ENCODE measurements around the gene ARAP3. TPM values are rescaled to one million over a fixed set of nuclear protein-coding genes. Genes with fewer than 3 reads are reported as not detected.

ARAP3 gene
- total RNA-seq, 1 experiment from 2014 or later: 5.5 TPM

DNA sequence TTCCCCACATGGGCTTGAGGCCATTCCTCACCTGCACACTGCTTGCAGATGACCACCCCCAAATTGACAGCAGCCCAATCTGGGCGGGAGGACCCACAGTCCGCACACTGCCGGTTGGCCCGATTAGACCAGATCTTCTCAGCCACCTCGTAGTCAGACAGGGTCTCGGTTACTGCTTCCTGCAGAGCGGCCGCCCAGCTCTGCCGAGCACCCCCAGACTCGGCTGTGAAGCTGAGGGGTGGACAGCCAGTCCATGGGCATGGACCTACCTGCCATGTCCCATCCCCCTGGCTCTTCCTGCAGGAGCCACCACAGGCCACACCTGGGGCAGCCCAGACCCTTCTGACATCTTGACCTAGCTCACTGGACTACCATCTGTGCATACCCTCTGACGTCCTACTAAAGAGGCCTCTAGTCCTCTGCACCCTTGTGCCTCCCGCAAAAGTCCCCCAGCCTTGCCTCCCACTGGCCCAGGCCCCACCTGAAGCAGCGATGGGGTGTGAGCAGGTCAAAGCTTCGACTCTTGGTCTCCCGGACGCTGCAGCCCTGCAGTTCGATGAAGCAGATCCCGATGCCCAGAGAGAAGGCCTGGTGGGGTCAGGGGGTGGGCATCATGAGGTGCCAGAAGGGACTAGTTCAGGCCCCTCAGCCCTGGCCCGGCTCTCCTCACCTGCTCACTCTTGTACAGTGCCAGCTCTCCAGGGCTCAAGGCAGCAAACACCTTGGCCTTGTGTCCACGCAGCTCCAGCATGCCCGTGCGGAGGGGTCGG, 9.8 kb downstream of the ARAP3 start:
- no peak for DNase-seq (ENCODE audit: low read depth)

DNA sequence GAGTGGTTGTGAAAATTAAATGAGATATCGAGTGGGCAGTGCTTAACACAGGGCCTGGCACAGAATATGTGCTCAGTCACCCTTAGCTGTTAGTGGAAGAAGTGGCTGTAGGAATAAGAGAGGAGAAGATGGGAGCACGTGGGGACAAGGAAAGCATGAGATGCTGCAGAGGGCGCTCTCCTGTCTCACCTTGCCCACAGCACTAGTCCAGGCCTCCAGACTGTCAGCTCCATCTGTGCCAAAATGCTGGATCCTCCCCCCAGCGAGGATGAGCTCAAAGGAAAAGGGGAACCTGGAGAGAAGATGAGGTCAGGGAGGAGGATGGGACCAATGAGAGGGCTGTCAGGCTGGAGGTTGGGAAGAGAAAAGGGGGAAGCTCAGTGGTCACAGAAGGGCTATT, 12.5 kb downstream of the ARAP3 start:
- no peak for DNase-seq (ENCODE audit: low read depth)

- no peak for DNase-seq (ENCODE audit: low read depth)
Measured at GRCh38 chr5:141668601-141669265, 13.3 kb downstream of the ARAP3 start.

- no peak for DNase-seq (ENCODE audit: low read depth)
Measured at GRCh38 chr5:141665995-141666940, 15.8 kb downstream of the ARAP3 start.

DNA sequence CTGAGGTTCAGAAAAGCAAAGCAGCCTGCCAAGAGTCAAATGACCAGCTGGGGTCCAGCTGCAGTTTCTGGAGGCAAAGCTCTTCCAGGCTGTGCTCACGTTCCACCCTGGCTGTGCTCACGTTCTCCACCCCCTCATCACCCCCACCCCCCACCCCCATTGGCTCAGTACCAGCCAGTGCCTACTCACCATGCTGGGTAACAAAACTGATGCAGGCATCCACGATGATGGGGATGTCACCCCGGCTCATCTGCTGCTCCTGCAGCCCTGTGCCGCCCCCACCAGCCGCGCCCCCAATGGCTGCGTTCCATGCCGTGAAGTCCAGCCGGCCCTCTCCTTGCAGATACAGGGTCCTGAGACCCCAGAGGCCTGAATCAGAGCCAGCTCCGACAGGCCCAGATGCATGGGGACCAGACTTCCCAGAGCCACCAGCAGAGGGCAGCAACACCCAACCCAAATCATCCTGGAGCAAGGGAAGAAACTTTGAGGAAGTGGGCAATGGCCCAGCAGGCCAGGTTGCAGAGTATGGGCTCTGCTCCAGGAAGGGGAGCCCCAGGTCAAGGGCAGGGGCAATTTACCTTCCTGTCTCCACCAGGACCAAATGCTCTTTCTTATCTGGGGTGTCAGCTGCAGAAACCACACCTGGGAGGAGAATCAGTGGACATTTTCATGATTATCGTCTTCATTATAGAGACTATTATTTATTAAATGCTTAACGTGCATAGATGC, 17.1 kb downstream of the ARAP3 start:
- peak; percentile 65 for DNase-seq (ENCODE audit: low read depth)

GRCh38 chr5:141663506-141663905, 18.5 kb downstream of the ARAP3 start:
- DNase-seq (ENCODE audit: low read depth): no peak

DNA sequence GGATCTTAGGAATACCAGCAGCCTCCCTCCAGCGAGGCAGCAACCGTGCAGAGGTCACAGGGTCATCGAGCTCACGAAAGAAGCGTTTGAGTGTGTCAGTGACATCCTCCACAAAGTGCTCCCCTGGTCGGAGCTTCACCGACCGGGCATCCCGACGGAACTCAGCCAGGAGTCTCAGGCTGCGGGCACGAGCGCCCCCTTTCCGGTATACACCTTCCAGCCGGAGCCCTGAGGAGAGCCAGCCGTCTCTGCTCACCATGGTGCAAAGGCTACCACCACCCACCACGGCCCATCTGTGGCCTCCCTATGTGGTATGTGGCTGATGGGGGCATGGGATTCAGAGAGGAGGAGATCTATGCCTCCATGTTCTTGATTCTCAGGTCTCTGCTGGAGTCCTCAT, 20.0 kb downstream of the ARAP3 start:
- no peak for DNase-seq (ENCODE audit: low read depth)

DNA sequence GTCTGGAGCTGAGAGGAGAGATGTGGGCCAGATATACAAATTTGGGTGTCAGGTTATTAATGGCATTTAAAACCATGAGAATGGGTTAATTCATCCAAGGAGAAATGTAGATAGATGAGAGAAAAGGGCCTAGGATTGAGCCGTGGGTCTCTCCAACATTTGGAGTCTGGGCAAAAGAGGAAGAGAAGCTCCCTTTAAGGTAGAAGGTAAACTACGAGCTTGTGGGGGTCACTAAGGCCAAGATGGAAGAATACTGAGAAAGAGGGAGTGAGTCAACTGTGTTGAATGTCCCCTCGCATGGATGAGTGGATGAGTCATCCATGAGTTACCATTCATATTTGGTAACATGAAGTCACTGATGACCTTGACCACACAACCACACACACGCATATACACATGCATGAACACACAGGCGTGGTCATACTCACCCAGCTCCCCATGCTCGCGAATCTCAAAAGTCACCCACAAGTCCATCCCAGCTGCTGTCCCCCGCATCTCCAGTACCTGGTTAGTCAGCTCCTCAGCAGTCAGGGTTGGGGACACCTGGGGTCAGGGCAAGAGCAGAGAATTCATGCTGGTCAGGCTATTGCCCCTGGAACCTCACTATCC, 24.0 kb downstream of the ARAP3 start:
- DNase-seq (ENCODE audit: low read depth): peak; percentile 95

DNA sequence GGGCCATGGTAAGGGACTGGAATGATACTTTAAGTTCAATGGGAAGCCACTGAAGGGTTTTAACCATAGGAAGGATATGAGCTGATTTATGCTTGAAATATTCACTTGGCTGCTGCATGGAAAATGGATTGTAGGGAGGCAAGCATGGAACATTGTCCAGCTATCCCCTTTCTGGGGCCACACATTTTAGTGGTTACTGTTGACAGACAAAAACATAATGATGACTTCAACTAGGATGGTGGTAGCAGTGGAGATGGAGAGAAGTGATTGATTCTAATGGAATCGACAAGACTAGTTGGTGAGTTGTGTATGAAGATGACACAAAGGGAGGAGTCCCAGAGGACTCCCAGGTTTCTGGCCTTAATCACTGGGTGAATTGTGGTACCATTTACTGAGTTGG, 24.6 kb downstream of the ARAP3 start:
- no peak for DNase-seq (ENCODE audit: low read depth)

DNA sequence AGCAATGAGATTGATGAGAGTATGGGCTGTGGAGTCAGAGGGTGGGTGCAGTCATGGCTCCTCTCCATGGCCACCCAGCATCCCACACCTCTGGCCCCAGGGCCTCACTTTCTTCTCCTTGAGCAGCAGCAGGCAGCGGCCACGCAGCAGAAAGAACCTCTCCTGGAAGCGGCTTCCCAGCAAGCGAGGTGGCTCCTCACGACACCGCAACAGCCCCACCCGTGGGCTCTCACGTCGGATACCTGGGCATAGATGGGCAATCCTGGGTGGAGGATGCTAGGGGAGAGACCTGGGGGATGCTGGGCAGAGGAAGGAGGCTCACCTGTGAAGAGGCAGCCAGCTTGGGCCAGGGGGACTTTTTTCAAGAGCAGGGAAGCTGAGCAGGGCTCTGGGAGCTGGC, 25.6 kb downstream of the ARAP3 start:
- no peak for DNase-seq (ENCODE audit: low read depth)

DNA sequence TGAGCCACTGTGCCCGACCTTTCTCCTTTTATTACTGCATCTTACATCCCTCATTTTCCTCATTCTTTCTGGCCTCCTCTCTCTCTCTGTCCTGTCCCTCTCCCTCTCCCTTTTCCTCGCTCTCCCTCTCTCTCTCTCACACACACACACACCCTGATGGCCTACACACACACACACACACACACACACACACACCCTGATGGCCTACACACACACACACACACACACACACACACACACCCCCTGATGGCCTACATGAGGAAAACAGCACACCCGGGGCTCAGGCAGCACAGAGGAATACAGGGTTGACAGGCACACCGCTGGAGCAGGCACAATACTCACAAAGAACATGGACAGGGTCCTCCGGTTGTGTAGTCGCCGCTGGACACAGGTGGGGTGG, 27.0 kb downstream of the ARAP3 start:
- no peak for DNase-seq (ENCODE audit: low read depth)

DNA sequence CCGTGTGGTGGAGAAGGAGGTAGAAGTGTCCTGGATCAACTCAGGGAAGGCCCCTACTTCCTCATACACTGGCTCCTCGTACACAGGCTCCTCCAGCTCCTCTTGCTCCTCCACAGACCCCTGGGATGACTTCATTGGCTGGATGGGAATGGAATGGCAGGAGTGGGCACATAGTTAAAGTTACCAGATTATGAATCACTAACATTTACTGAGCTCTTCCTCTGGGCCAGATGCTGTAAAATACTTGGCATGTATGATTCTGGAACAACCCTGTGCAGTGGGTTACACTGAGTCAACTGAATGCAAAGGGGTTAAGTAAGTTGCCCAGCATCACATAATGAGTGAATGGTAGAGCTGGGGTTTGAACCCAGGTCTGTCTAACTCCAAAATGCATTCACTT, 27.7 kb downstream of the ARAP3 start:
- DNase-seq (ENCODE audit: low read depth): peak; percentile 70

GRCh38 chr5:141651728-141652105, 30.3 kb downstream of the ARAP3 start:
- no peak for DNase-seq (ENCODE audit: low read depth)

- peak; percentile 73 for DNase-seq (ENCODE audit: low read depth)
Measured at GRCh38 chr5:141650851-141651727, 30.9 kb downstream of the ARAP3 start, which contains the start of gene FCHSD1. Gene FCHSD1 (minus strand): TSS chr5:141651418. CDS start chr5:141651368, 50 bp downstream.

DNA sequence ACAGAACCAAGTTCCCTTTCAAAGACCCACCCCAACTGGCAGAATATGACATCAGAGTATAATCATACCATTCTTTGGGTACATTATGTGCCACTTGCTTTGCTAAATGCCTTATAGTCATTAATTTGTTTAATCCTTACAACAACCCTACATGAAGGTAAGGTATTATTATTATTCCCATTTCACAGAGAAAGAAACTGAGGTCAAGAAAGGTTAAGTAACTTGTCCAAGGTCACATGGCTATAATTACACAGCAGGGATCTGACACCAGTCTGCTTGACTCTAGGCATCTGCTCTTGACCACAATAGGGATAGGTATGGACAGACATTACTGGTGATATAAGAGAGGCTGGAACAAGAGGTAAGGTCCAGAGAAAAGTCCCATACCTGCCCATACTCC, 32.1 kb downstream of the ARAP3 start:
- no peak for DNase-seq (ENCODE audit: low read depth)

DNA sequence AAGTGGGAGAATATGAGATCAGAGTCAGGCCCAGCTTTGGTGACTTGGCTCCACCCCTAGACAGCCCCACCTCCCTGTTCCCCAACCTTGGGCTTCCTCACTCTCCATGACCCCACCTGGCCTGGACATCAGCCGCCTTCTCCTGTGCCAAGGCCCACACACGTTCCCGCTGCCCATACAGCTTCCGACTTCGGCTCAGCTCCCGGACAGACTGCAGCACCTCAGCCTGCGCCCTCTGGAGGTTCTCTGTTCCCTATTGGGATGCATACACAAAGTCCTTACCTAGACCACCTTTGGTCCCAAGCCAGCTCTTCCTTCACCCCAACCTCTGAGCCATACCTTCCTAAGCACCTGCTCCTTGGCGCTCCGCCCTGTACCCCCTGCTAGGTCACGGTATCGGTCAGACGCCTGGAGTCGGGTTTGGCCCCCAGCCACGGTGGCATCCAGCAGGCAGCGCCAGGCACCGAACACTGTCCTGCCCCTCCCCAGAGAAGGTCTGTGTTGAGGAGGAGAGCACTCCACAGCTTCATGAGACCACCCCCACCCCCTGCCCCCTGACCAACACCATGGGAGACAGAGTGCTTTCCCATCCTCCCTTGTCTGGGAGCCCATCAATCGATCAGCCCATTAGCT, 32.9 kb downstream of the ARAP3 start:
- DNase-seq (ENCODE audit: low read depth): no peak

- DNase-seq (ENCODE audit: low read depth): no peak
Measured at GRCh38 chr5:141647851-141648250, 34.2 kb downstream of the ARAP3 start.

- DNase-seq (ENCODE audit: low read depth): no peak
Measured at GRCh38 chr5:141647242-141647641, 34.8 kb downstream of the ARAP3 start.

GRCh38 chr5:141646026-141646425, 36.0 kb downstream of the ARAP3 start:
- DNase-seq (ENCODE audit: low read depth): no peak

All from M059J (cell line).